ENCODE results near the gene ZNF841.
A peak's percentile ranks its signal among the peaks of the same experiment; 100 is the strongest.
"Not testable (repeated sequence)": the region's sequence is repeated elsewhere in the genome, so short reads cannot be mapped to it uniquely, and the experiment has no call there.

The ZNF841 gene

GRCh38 chr19:52066258-52066863 is 29.2 kb downstream of the ZNF841 start:
- no peak for DNase-seq

GRCh38 chr19:52065399-52065798 is 30.2 kb downstream of the ZNF841 start:
- DNase-seq = no peak

- DNase-seq = not testable (repeated sequence)
Observed at GRCh38 chr19:52056480-52056879, 39.1 kb downstream of the ZNF841 start.

GRCh38 chr19:52051736-52052135 is 43.8 kb downstream of the ZNF841 start:
- not testable (repeated sequence) for DNase-seq

- peak; percentile 89 to 97 for DNase-seq
Observed at GRCh38 chr19:52048555-52049501, 46.7 kb downstream of the ZNF841 start, which contains the start of gene ZNF432. ZNF432 (minus strand) TSS chr19:52048838; CDS start chr19:52046868, 1,970 bp downstream.

- DNase-seq = no peak
Observed at GRCh38 chr19:52039169-52039568, 56.4 kb downstream of the ZNF841 start.

GRCh38 chr19:52034051-52034728 is 61.4 kb downstream of the ZNF841 start:
- no peak for DNase-seq

GRCh38 chr19:52028780-52029123 is 66.8 kb downstream of the ZNF841 start:
- DNase-seq = peak in 1 of 2 experiments; percentile 79

GRCh38 chr19:52028027-52028779 is 67.4 kb downstream of the ZNF841 start, which contains the start of gene ZNF614:
ZNF614 (minus strand) TSS chr19:52028379; CDS start chr19:52025745, 2,634 bp downstream.
- peak; percentile 93 to 96 for DNase-seq

- DNase-seq = not testable (repeated sequence)
Observed at GRCh38 chr19:52026255-52026990, 69.1 kb downstream of the ZNF841 start.

- DNase-seq = not testable (repeated sequence)
Observed at GRCh38 chr19:52024478-52024877, 71.1 kb downstream of the ZNF841 start.

- DNase-seq = no peak
Observed at GRCh38 chr19:52022193-52022592, 73.4 kb downstream of the ZNF841 start.

GRCh38 chr19:52020506-52020905 is 75.1 kb downstream of the ZNF841 start:
- DNase-seq = no peak
